KBM-7 (cell line): ENCODE results near the gene CDK19.
A peak's percentile ranks its signal among the peaks of the same experiment; 100 is the strongest.

Experiments used
- DNase-seq: peaks from one replicate; pipeline ENCODE4 v3.0.0-alpha.2; 2015
- in situ Hi-C: fragments of 300-500 bp; cut with MboI; formaldehyde crosslinking; loops from 2 replicates; pipeline ENCODE4 v1.14.3; 2020; ENCODE audit warnings: low sequenced_read_pairs, low pct_unique_long_range_greater_than_20kb, mixed read lengths

CDK19 gene

GRCh38 chr6:110573537-110573936, 241.7 kb downstream of the CDK19 start:
- no peak for DNase-seq
- in situ Hi-C loops = no loop called here

GRCh38 chr6:110573136-110573535, 242.1 kb downstream of the CDK19 start:
- in situ Hi-C loops = no loop called here
- DNase-seq = no peak

- in situ Hi-C loops = no loop called here
- no peak for DNase-seq
Observed at GRCh38 chr6:110567957-110568696, 247.1 kb downstream of the CDK19 start.

- in situ Hi-C loops = no loop called here
- no peak for DNase-seq
Observed at GRCh38 chr6:110566346-110567125, 248.7 kb downstream of the CDK19 start.

- in situ Hi-C loops = no loop called here
- no peak for DNase-seq
Observed at GRCh38 chr6:110564703-110565421, 250.4 kb downstream of the CDK19 start.

- in situ Hi-C loops = no loop called here
- no peak for DNase-seq
Observed at GRCh38 chr6:110563711-110564110, 251.6 kb downstream of the CDK19 start.

GRCh38 chr6:110562316-110562915, 252.9 kb downstream of the CDK19 start:
- in situ Hi-C loops = no loop called here

GRCh38 chr6:110561696-110562095, 253.6 kb downstream of the CDK19 start:
- in situ Hi-C loops = no loop called here
- no peak for DNase-seq

More at GRCh38 chr6:110562316-110562915, 252.9 kb downstream of the CDK19 start:
- DNase-seq = no peak

- in situ Hi-C loops = no loop called here
- no peak for DNase-seq
Observed at GRCh38 chr6:110561008-110561396, 254.3 kb downstream of the CDK19 start.

- in situ Hi-C loops = no loop called here
- DNase-seq = peak; percentile 33
Observed at GRCh38 chr6:110560239-110561007, 254.8 kb downstream of the CDK19 start.
